Activated B cell treated with CpG ODN at 0.5 μM for 24 hours (primary cell): Measurements from ENCODE around the gene FLVCR1. TPM values are rescaled to one million over a fixed set of nuclear protein-coding genes. Genes with fewer than 3 reads are reported as not detected.

Experiments used
- ATAC-seq: fragments of 200-7000 bp; cut with Tn5 transposase; one replicate; pipeline ENCODE4 v1.10.0; 2021; ENCODE audit warnings: low read depth, mild to moderate bottlenecking, moderate library complexity
- CTCF ChIA-PET: fragments of 350-600 bp; sonication (Branson Sonifier 250); formaldehyde crosslinking; loops from one replicate; lab custom pipeline; 2021; ENCODE audit warnings: antibody characterized with exemption; lab: Charles Lee
- POLR2A ChIA-PET: fragments of 350-600 bp; sonication (Branson Sonifier 250); formaldehyde crosslinking; loops from one replicate; lab custom pipeline; 2021; ENCODE audit warnings: antibody characterized with exemption; lab: Charles Lee
- DNase-seq: peaks from one replicate; pipeline ENCODE4 v3.0.0; 2022
- H3K27ac Mint-ChIP-seq: one replicate; pipeline ENCODE4 v1.8.0; 2020; ENCODE audit warnings: mixed read lengths
- H3K27me3 Mint-ChIP-seq: one replicate; pipeline ENCODE4 v1.8.0; 2021; ENCODE audit warnings: mixed read lengths
- H3K36me3 Mint-ChIP-seq: one replicate; pipeline ENCODE4 v1.8.0; 2021; ENCODE audit warnings: low read depth, mixed read lengths
- H3K4me1 Mint-ChIP-seq: one replicate; pipeline ENCODE4 v1.8.0; 2021; ENCODE audit warnings: mixed read lengths
- H3K4me3 Mint-ChIP-seq: one replicate; pipeline ENCODE4 v1.8.0; 2020; ENCODE audit warnings: mild to moderate bottlenecking, mixed read lengths
- H3K9me3 Mint-ChIP-seq: one replicate; pipeline ENCODE4 v1.8.0; 2020; ENCODE audit warnings: mixed read lengths
- intact Hi-C: fragments of 100-400 bp; cut with micrococcal nuclease; formaldehyde crosslinking; loops from one replicate; pipeline ENCODE4 v1.15.1; 2024
- total RNA-seq: library from RNA; stranded (reverse); gene quantifications from 2 replicates; pipeline ENCODE4 v1.2.3, GENCODE V29; 2022
- TF ChIP-seq, protein P1 (sequence below): fragments of 200-600 bp; IDR thresholded peaks from one replicate; pipeline ENCODE4 v1.8.0; 2022; ENCODE audit warnings: antibody characterized with exemption, mild to moderate bottlenecking

FLVCR1 gene
- total RNA-seq, 1 donor from 2014 or later, result 12.7 TPM

GRCh38 chr1:212945463-212946160 lies 87.5 kb downstream of the FLVCR1 start:
- peaks cover 44% of the 10 kb centered on the region for H3K4me1 Mint-ChIP-seq
- CTCF ChIA-PET, result no interaction called here
- H3K27ac Mint-ChIP-seq, result no peak overlapping the region
- POLR2A ChIA-PET, result no interaction called here
- DNase-seq (no peak), ATAC-seq (no peak)
- H3K36me3 Mint-ChIP-seq, result no peaks in the 10 kb centered on the region
- peaks cover 2% of the 10 kb centered on the region for H3K9me3 Mint-ChIP-seq
- intact Hi-C loops, result no loop called here
- H3K27me3 Mint-ChIP-seq, result peaks cover 3% of the 10 kb centered on the region
- TF ChIP-seq, protein P1, sequence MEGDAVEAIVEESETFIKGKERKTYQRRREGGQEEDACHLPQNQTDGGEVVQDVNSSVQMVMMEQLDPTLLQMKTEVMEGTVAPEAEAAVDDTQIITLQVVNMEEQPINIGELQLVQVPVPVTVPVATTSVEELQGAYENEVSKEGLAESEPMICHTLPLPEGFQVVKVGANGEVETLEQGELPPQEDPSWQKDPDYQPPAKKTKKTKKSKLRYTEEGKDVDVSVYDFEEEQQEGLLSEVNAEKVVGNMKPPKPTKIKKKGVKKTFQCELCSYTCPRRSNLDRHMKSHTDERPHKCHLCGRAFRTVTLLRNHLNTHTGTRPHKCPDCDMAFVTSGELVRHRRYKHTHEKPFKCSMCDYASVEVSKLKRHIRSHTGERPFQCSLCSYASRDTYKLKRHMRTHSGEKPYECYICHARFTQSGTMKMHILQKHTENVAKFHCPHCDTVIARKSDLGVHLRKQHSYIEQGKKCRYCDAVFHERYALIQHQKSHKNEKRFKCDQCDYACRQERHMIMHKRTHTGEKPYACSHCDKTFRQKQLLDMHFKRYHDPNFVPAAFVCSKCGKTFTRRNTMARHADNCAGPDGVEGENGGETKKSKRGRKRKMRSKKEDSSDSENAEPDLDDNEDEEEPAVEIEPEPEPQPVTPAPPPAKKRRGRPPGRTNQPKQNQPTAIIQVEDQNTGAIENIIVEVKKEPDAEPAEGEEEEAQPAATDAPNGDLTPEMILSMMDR, result no peak
- H3K4me3 Mint-ChIP-seq, result no peak overlapping the region

GRCh38 chr1:212946872-212947271 lies 88.8 kb downstream of the FLVCR1 start:
- H3K4me3 Mint-ChIP-seq, result no peak overlapping the region
- intact Hi-C loops, result no loop called here
- TF ChIP-seq, protein P1, result no peak
- peaks cover 2% of the 10 kb centered on the region for H3K9me3 Mint-ChIP-seq
- peaks cover 48% of the 10 kb centered on the region for H3K4me1 Mint-ChIP-seq
- CTCF ChIA-PET, result no interaction called here
- DNase-seq (no peak), ATAC-seq (no peak)
- H3K36me3 Mint-ChIP-seq, result no peaks in the 10 kb centered on the region
- peaks cover 6% of the 10 kb centered on the region for H3K27me3 Mint-ChIP-seq
- H3K27ac Mint-ChIP-seq, result peak overlapping the region; percentile 51
- POLR2A ChIA-PET, result no interaction called here

Other genes with a start within 250 kb of the FLVCR1 start
- gene ATF3, start 249.5 kb upstream of the FLVCR1 start, total RNA-seq, result 13.1 and 16.8 TPM in 2 replicates
- gene BATF3, start 158.4 kb upstream of the FLVCR1 start, total RNA-seq, result 23.5 and 25.2 TPM in 2 replicates
- gene NSL1, start 66.5 kb upstream of the FLVCR1 start, total RNA-seq, result 34.4 and 44.5 TPM in 2 replicates
- gene TATDN3, start 66.4 kb upstream of the FLVCR1 start, total RNA-seq, result 30.3 and 31.4 TPM in 2 replicates
- gene SPATA45, start 10.6 kb upstream of the FLVCR1 start, total RNA-seq, result 0.64 TPM in 1 of 2 replicates, not detected in the other
- 0.07 and 0.17 TPM in 2 replicates for gene VASH2, start 92.3 kb downstream of the FLVCR1 start, total RNA-seq
- gene ANGEL2, start 157.6 kb downstream of the FLVCR1 start, total RNA-seq, result 54.1 and 63.3 TPM in 2 replicates
- 12.9 and 13.0 TPM in 2 replicates for gene RPS6KC1, start 193.0 kb downstream of the FLVCR1 start, total RNA-seq